Measurements from ENCODE around the gene SRP54.

GRCh38 chr14:34944744-34945143, 38.0 kb upstream of the SRP54 start:
- TF ChIP-seq CTCF (IDR thresholded peaks at IDR 0.05; ENCODE audit: low read depth, low read length, missing input control) (no peak), TAF1 (conservative IDR thresholded peaks at IDR 0.05) (no peak), RAD21 (IDR thresholded peaks at IDR 0.05) (no peak), SP1 (IDR thresholded peaks at IDR 0.05) (no peak), YY1 (IDR thresholded peaks at IDR 0.05) (no peak), HNF4G (IDR thresholded peaks at IDR 0.05) (no peak), FOXA1 (IDR thresholded peaks at IDR 0.05) (no peak), GABPA (IDR thresholded peaks at IDR 0.05 in 1 of 2, conservative IDR thresholded peaks at IDR 0.05 in 1 of 2) (no peak), HNF4A (conservative IDR thresholded peaks at IDR 0.05) (no peak), JUND (IDR thresholded peaks at IDR 0.05) (no peak)
- TF ChIP-seq, protein P1, sequence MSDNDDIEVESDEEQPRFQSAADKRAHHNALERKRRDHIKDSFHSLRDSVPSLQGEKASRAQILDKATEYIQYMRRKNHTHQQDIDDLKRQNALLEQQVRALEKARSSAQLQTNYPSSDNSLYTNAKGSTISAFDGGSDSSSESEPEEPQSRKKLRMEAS (IDR thresholded peaks at IDR 0.05), result no peak
- TF ChIP-seq, protein P2, sequence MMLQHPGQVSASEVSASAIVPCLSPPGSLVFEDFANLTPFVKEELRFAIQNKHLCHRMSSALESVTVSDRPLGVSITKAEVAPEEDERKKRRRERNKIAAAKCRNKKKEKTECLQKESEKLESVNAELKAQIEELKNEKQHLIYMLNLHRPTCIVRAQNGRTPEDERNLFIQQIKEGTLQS (IDR thresholded peaks at IDR 0.05), result no peak
- TF ChIP-seq, protein P3, sequence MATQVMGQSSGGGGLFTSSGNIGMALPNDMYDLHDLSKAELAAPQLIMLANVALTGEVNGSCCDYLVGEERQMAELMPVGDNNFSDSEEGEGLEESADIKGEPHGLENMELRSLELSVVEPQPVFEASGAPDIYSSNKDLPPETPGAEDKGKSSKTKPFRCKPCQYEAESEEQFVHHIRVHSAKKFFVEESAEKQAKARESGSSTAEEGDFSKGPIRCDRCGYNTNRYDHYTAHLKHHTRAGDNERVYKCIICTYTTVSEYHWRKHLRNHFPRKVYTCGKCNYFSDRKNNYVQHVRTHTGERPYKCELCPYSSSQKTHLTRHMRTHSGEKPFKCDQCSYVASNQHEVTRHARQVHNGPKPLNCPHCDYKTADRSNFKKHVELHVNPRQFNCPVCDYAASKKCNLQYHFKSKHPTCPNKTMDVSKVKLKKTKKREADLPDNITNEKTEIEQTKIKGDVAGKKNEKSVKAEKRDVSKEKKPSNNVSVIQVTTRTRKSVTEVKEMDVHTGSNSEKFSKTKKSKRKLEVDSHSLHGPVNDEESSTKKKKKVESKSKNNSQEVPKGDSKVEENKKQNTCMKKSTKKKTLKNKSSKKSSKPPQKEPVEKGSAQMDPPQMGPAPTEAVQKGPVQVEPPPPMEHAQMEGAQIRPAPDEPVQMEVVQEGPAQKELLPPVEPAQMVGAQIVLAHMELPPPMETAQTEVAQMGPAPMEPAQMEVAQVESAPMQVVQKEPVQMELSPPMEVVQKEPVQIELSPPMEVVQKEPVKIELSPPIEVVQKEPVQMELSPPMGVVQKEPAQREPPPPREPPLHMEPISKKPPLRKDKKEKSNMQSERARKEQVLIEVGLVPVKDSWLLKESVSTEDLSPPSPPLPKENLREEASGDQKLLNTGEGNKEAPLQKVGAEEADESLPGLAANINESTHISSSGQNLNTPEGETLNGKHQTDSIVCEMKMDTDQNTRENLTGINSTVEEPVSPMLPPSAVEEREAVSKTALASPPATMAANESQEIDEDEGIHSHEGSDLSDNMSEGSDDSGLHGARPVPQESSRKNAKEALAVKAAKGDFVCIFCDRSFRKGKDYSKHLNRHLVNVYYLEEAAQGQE (IDR thresholded peaks at IDR 0.05), result no peak

All from liver (tissue), 3 donors.